Choroid plexus epithelial cell (primary cell): Measurements from ENCODE around the gene SEMA3A.
A peak's percentile ranks its signal among the peaks of the same experiment; 100 is the strongest.
"Not testable (repeated sequence)": the region's sequence is repeated elsewhere in the genome, so short reads cannot be mapped to it uniquely, and the experiment has no call there.

ENCODE experiments used
- DNase-seq: peaks from one replicate; pipeline ENCODE4 v3.0.0-alpha.2; 2010; ENCODE audit warnings: low read depth
- H3K4me3 ChIP-seq: 2 replicates; pipeline ENCODE4 v1.5.1; 2011; ENCODE audit warnings: low read depth, mild to moderate bottlenecking, control low read depth, low read length, moderate library complexity
- CTCF ChIP-seq: conservative IDR thresholded peaks from 2 replicates; pipeline ENCODE4 v1.5.1; 2011; ENCODE audit warnings: low read depth, mild to moderate bottlenecking, control low read depth, inconsistent platforms, low read length, moderate library complexity

The SEMA3A gene

DNA sequence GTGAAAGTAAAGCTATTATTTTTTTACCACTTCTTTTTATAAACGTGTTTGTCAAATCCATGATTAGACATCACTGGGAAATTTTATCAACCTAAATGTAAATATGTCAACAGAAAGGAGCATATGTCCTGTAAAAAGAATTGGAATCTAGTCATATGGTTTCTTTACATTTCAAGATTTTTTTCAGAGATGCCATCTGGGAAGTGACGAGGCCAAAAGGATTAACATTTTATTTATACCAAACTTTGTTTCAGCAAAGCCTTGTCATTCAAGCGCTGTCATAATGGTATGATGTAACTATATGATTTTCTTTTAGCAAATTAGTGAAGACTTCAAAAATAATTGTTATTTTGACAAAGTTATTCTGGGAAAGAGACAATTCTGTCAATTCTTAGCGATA, 117.3 kb downstream of the SEMA3A start:
- no peak overlapping the region for H3K4me3 ChIP-seq
- TF ChIP-seq CTCF = no peak
- DNase-seq = no peak

DNA sequence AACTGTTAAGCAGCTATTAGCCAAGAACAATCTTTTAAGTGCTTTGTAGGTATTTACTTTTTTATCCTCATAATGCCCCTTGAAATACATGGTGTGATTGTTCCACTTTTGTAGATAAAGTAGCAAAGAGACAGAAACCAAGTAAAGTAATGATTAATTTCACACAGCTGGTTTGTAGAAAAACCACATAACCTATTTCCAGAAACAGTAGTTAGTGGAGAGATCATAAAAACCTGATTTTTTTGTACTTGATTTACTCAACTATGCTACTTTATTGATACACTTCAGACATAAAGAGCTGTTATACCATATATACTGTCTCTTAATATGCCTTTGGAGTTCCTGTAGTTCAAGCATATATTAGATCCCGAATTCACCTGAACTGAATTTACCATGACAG, 118.4 kb downstream of the SEMA3A start:
- no peak overlapping the region for H3K4me3 ChIP-seq

GRCh38 chr7:84073186-84073875, 121.3 kb downstream of the SEMA3A start:
- peak; percentile 73 for DNase-seq
- no peak for TF ChIP-seq CTCF
- no peak overlapping the region for H3K4me3 ChIP-seq

More for the DNA sequence above, 118.4 kb downstream of the SEMA3A start:
- no peak for TF ChIP-seq CTCF
- DNase-seq = no peak

DNA sequence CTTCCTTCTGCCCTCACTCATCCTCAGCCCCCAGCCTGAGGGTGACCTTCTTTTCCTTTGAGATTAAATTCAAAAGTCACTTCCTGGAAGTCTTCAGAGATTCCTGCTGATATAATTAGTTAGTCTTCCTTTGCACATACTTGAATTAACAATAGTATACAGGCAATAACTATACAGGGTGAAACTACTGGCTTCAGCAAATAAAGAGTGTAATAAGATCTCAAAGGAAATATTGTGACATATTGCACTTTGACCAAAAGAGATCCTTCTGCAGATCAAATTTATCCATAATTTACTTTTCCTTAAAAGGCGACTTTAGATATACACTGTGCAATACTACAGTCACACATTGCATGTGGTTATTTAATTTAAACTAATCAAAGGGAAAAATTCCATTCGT, 123.8 kb downstream of the SEMA3A start:
- H3K4me3 ChIP-seq = no peak overlapping the region
- no peak for DNase-seq
- TF ChIP-seq CTCF = no peak

DNA sequence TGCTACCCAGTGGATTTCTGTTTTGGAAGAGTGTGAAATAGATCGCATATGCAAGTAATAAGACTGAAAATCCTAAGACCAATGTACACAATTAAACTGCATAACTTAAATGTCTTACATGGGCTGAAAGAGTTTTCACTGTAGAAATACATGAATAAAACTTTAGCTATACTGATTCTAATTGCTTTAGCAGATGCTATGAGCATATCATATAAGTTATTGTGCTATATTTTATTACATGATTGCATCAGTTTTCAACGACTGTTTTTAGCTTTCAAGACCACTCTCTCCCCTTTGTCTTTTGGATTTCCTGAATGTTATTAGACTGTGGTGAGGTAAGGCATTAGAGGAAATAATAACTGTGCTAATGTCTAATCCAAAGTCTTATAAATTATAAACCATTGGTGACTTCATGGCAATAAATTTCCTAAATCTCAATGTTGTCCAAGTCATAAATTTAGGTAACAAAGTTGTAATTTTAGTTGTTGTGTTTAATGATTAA, 124.5 kb downstream of the SEMA3A start:
- H3K4me3 ChIP-seq = no peak overlapping the region
- DNase-seq = no peak
- no peak for TF ChIP-seq CTCF

- H3K4me3 ChIP-seq = no peak overlapping the region
- TF ChIP-seq CTCF = no peak
- no peak for DNase-seq
These were observed 125.6 kb downstream of the SEMA3A start for GRCh38 chr7:84069033-84069432.

GRCh38 chr7:84062489-84062901, 132.1 kb downstream of the SEMA3A start:
- DNase-seq, H3K4me3 ChIP-seq: not testable (repeated sequence)
